Measurements from ENCODE around the gene TNRC6A.

TNRC6A gene

GRCh38 chr16:24753000-24753399 is 23.5 kb downstream of the TNRC6A start:
- peaks cover 4% of the 10 kb centered on the region; the same call in 1 of the 2 replicates for H3K36me3 ChIP-seq (ENCODE audit: low read length)
- no peak overlapping the region for H3K9ac ChIP-seq (ENCODE audit: low read length)
- no peak overlapping the region for H3K4me2 ChIP-seq (ENCODE audit: low read depth, low read length, poor library complexity, severe bottlenecking)
- no peak overlapping the region for H3K4me3 ChIP-seq (ENCODE audit: insufficient read depth, low read length, poor library complexity, severe bottlenecking)
- H3K27me3 ChIP-seq (ENCODE audit: low read length), result no peaks in the 10 kb centered on the region
- no peaks in the 10 kb centered on the region for H3K9me2 ChIP-seq (replicated peaks; ENCODE audit: insufficient read depth, low read length)
- H3K27ac ChIP-seq (ENCODE audit: low read depth, low read length), result no peak overlapping the region
- H2AFZ ChIP-seq (ENCODE audit: low read depth, low read length, severe bottlenecking), result no peak overlapping the region
- H3F3A ChIP-seq (ENCODE audit: insufficient read depth), result no peaks in the 10 kb centered on the region; the same call in 1 of the 2 replicates
- no peak for TF ChIP-seq EZH2phosphoT487 (conservative IDR thresholded peaks at IDR 0.05; ENCODE audit: low read length)
- no peak for TF ChIP-seq CTCF (IDR thresholded peaks at IDR 0.05; ENCODE audit: insufficient read depth, low read length, poor library complexity, severe bottlenecking)
- no peaks in the 10 kb centered on the region for H3K9me3 ChIP-seq (ENCODE audit: insufficient read depth, low read length)
- peaks cover 96% of the 10 kb centered on the region for H3K79me2 ChIP-seq (ENCODE audit: insufficient read depth, low read length)
- peaks cover 38% of the 10 kb centered on the region for H4K20me1 ChIP-seq (ENCODE audit: low read depth, low read length)

- peaks cover 8% of the 10 kb centered on the region; the same call in 1 of the 2 replicates for H3K36me3 ChIP-seq (ENCODE audit: low read length)
- H2AFZ ChIP-seq (ENCODE audit: low read depth, low read length, severe bottlenecking), result no peak overlapping the region
- H3K27me3 ChIP-seq (ENCODE audit: low read length), result no peaks in the 10 kb centered on the region
- H3K9me3 ChIP-seq (ENCODE audit: insufficient read depth, low read length), result no peaks in the 10 kb centered on the region
- H3K4me2 ChIP-seq (ENCODE audit: low read depth, low read length, poor library complexity, severe bottlenecking), result no peak overlapping the region
- H3K4me3 ChIP-seq (ENCODE audit: insufficient read depth, low read length, poor library complexity, severe bottlenecking), result no peak overlapping the region
- TF ChIP-seq CTCF (IDR thresholded peaks at IDR 0.05; ENCODE audit: insufficient read depth, low read length, poor library complexity, severe bottlenecking) (no peak), EZH2phosphoT487 (conservative IDR thresholded peaks at IDR 0.05; ENCODE audit: low read length) (no peak)
- no peaks in the 10 kb centered on the region; the same call in 1 of the 2 replicates for H3F3A ChIP-seq (ENCODE audit: insufficient read depth)
- H3K27ac ChIP-seq (ENCODE audit: low read depth, low read length), result no peak overlapping the region
- H4K20me1 ChIP-seq (ENCODE audit: low read depth, low read length), result peaks cover 42% of the 10 kb centered on the region
- H3K9me2 ChIP-seq (replicated peaks; ENCODE audit: insufficient read depth, low read length), result no peaks in the 10 kb centered on the region
- H3K9ac ChIP-seq (ENCODE audit: low read length), result no peak overlapping the region
- H3K79me2 ChIP-seq (ENCODE audit: insufficient read depth, low read length), result peaks cover 96% of the 10 kb centered on the region
Measured at GRCh38 chr16:24753437-24753836, 24.0 kb downstream of the TNRC6A start.

GRCh38 chr16:24754543-24754942 is 25.1 kb downstream of the TNRC6A start:
- H3K27ac ChIP-seq (ENCODE audit: low read depth, low read length), result no peak overlapping the region
- TF ChIP-seq CTCF (IDR thresholded peaks at IDR 0.05; ENCODE audit: insufficient read depth, low read length, poor library complexity, severe bottlenecking), result no peak
- TF ChIP-seq EZH2phosphoT487 (conservative IDR thresholded peaks at IDR 0.05; ENCODE audit: low read length), result no peak
- no peaks in the 10 kb centered on the region for H3K9me2 ChIP-seq (replicated peaks; ENCODE audit: insufficient read depth, low read length)
- H2AFZ ChIP-seq (ENCODE audit: low read depth, low read length, severe bottlenecking), result no peak overlapping the region
- H3K79me2 ChIP-seq (ENCODE audit: insufficient read depth, low read length), result peaks cover 90% of the 10 kb centered on the region
- no peaks in the 10 kb centered on the region for H3K9me3 ChIP-seq (ENCODE audit: insufficient read depth, low read length)
- H3K4me2 ChIP-seq (ENCODE audit: low read depth, low read length, poor library complexity, severe bottlenecking), result no peak overlapping the region
- H3K36me3 ChIP-seq (ENCODE audit: low read length), result peaks cover 13% of the 10 kb centered on the region; the same call in 1 of the 2 replicates
- no peaks in the 10 kb centered on the region for H3K27me3 ChIP-seq (ENCODE audit: low read length)
- no peak overlapping the region for H3K4me3 ChIP-seq (ENCODE audit: insufficient read depth, low read length, poor library complexity, severe bottlenecking)
- H3K9ac ChIP-seq (ENCODE audit: low read length), result no peak overlapping the region
- peaks cover 49% of the 10 kb centered on the region for H4K20me1 ChIP-seq (ENCODE audit: low read depth, low read length)
- H3F3A ChIP-seq (ENCODE audit: insufficient read depth), result no peaks in the 10 kb centered on the region; the same call in 1 of the 2 replicates

Measured in SU-DHL-6 (cell line).